H1 (cell line): ENCODE data around the gene USP12. TPM values are rescaled to one million over a fixed set of nuclear protein-coding genes. Genes with fewer than 3 reads are reported as not detected.

Experiments
- CTCF ChIA-PET: fragments of 300-600 bp; sonication (Branson Sonifier 250); formaldehyde crosslinking; loops from one replicate; lab custom pipeline; 2021; ENCODE audit not compliant: partially characterized antibody; lab: Charles Lee
- POLR2A ChIA-PET: fragments of 300-600 bp; sonication (Branson Sonifier 250); formaldehyde crosslinking; loops from one replicate; lab custom pipeline; 2021; ENCODE audit warnings: inconsistent platforms; ENCODE audit not compliant: partially characterized antibody; lab: Charles Lee
- DNase-seq, 2 experiments: peaks; one replicate each; pipeline versions ENCODE4 v3.0.0 to v3.0.0-alpha.2; 2010 to 2022; ENCODE audit warnings: low spot score in 2 of 2, low read depth in 1 of 2, mixed read lengths in 1 of 2
- FAIRE-seq: peaks from 2 replicates; lab custom pipeline; 2011; peaks lifted over from hg19 to GRCh38; lab: Jason Lieb, UNC
- H2AFZ ChIP-seq: 2 replicates; pipeline ENCODE4 v1.8.1; 2012; ENCODE audit warnings: low read length, inconsistent platforms
- H2AK5ac ChIP-seq: 2 replicates; pipeline ENCODE4 v1.6.1; 2013; ENCODE audit warnings: low read depth, low read length
- H2BK120ac ChIP-seq: replicated peaks from 2 replicates; pipeline ENCODE3; 2013; ENCODE audit warnings: low read depth, low read length, inconsistent platforms
- H2BK12ac ChIP-seq: 2 replicates; pipeline ENCODE4 v1.6.1; 2013; ENCODE audit warnings: low read depth, low read length
- H2BK15ac ChIP-seq: 2 replicates; pipeline ENCODE4 v1.6.1; 2013; ENCODE audit warnings: low read length
- H2BK20ac ChIP-seq: 2 replicates; pipeline ENCODE4 v1.6.1; 2013; ENCODE audit warnings: low read length
- H2BK5ac ChIP-seq: 2 replicates; pipeline ENCODE4 v1.6.1; 2013; ENCODE audit warnings: low read depth, low read length
- H3K14ac ChIP-seq: 2 replicates; pipeline ENCODE4 v1.6.1; 2013; ENCODE audit warnings: inconsistent platforms; ENCODE audit not compliant: insufficient read length
- H3K18ac ChIP-seq: 2 replicates; pipeline ENCODE4 v1.6.1; 2013; ENCODE audit warnings: low read length; ENCODE audit errors: extremely low read depth
- H3K23ac ChIP-seq: 2 replicates; pipeline ENCODE4 v1.6.1; 2013; ENCODE audit warnings: inconsistent platforms; ENCODE audit not compliant: insufficient read length
- H3K23me2 ChIP-seq: 2 replicates; pipeline ENCODE4 v1.6.1; 2013; ENCODE audit warnings: low read depth, low read length
- H3K27ac ChIP-seq: 2 replicates; pipeline ENCODE4 v1.6.1; 2011; ENCODE audit warnings: low read depth, low read length, inconsistent platforms
- H3K27me3 ChIP-seq, 4 experiments: replicated peaks in 1 of 4; 1 replicate in 1 of 4; 2 replicates in 3 of 4; pipeline versions ENCODE4 v1.6.1 to v1.8.1; 2011 to 2013; ENCODE audit warnings: low read length in 3 of 4, mild to moderate bottlenecking in 3 of 4, inconsistent platforms in 2 of 4, mixed read lengths in 2 of 4, moderate library complexity in 1 of 4; ENCODE audit not compliant: control insufficient read depth in 3 of 4, insufficient read depth in 3 of 4; ENCODE audit errors: extremely low read depth in 1 of 4
- H3K36me3 ChIP-seq, 4 experiments: 2 replicates each; pipeline versions ENCODE4 v1.6.1 to v1.8.1; 2011 to 2013; ENCODE audit warnings: mild to moderate bottlenecking in 4 of 4, low read length in 3 of 4, moderate library complexity in 2 of 4, control low read depth in 1 of 4, inconsistent platforms in 1 of 4; ENCODE audit not compliant: insufficient read depth in 4 of 4, control insufficient read depth in 2 of 4
- H3K4ac ChIP-seq: replicated peaks from 2 replicates; pipeline ENCODE3; 2013; ENCODE audit warnings: low read length, low read depth, mixed read lengths, inconsistent platforms; ENCODE audit not compliant: insufficient read length
- H3K4me1 ChIP-seq, 4 experiments: replicated peaks in 1 of 4; 1 replicate in 1 of 4; 2 replicates in 3 of 4; pipeline versions ENCODE4 v1.6.1 to v1.8.1; 2011 to 2013; ENCODE audit warnings: low read length in 3 of 4, inconsistent platforms in 2 of 4, mixed read lengths in 1 of 4; ENCODE audit not compliant: insufficient read depth in 4 of 4, control insufficient read depth in 3 of 4
- H3K4me2 ChIP-seq, 2 experiments: 2 replicates each; pipeline versions ENCODE4 v1.6.1 to v1.8.1; 2011 to 2013; ENCODE audit warnings: low read depth in 2 of 2, low read length in 2 of 2, control low read depth in 1 of 2, inconsistent platforms in 1 of 2, mild to moderate bottlenecking in 1 of 2; ENCODE audit not compliant: insufficient read depth in 1 of 2
- H3K4me3 ChIP-seq, 4 experiments: fragments of 200-600, 300-600 bp in 1 of 4; sonication (generic), shearing (Covaris generic), sonication (Bioruptor Twin) in 1 of 4; 2 replicates each; pipeline versions ENCODE4 v1.5.1 to v1.8.1; 2011 to 2016; ENCODE audit warnings: low read length in 4 of 4, low read depth in 3 of 4, control low read depth in 2 of 4, inconsistent platforms in 2 of 4, mild to moderate bottlenecking in 2 of 4, mixed read lengths in 1 of 4, moderate library complexity in 1 of 4; ENCODE audit not compliant: insufficient read depth in 2 of 4; ENCODE audit errors: extremely low read depth in 1 of 4
- H3K56ac ChIP-seq: replicated peaks from 2 replicates; pipeline ENCODE3; 2013; ENCODE audit warnings: low read depth, mild to moderate bottlenecking, mixed read lengths, low read length, inconsistent platforms; ENCODE audit not compliant: insufficient read length
- H3K79me1 ChIP-seq: 2 replicates; pipeline ENCODE4 v1.6.1; 2013; ENCODE audit warnings: low read depth, low read length, control low read depth
- H3K79me2 ChIP-seq, 2 experiments: 2 replicates each; pipeline versions ENCODE4 v1.6.1 to v1.8.1; 2012 to 2013; ENCODE audit warnings: low read length in 2 of 2, mild to moderate bottlenecking in 2 of 2, inconsistent platforms in 1 of 2; ENCODE audit not compliant: insufficient read depth in 2 of 2, control insufficient read depth in 1 of 2
- H3K9ac ChIP-seq, 4 experiments: replicated peaks in 1 of 4; 1 replicate in 1 of 4; 2 replicates in 3 of 4; pipeline versions ENCODE4 v1.6.1 to v1.8.1; 2011 to 2013; ENCODE audit warnings: low read depth in 3 of 4, low read length in 3 of 4, control low read depth in 2 of 4, mild to moderate bottlenecking in 2 of 4, moderate library complexity in 2 of 4, inconsistent platforms in 1 of 4; ENCODE audit errors: extremely low read depth in 1 of 4
- H3K9me3 ChIP-seq, 2 experiments: 2 replicates each; pipeline versions ENCODE4 v1.6.1 to v1.8.1; 2012 to 2013; ENCODE audit warnings: mild to moderate bottlenecking in 2 of 2, moderate library complexity in 2 of 2, control low read depth in 1 of 2, inconsistent platforms in 1 of 2, low read depth in 1 of 2, low read length in 1 of 2, mixed read lengths in 1 of 2; ENCODE audit not compliant: insufficient read depth in 2 of 2
- H4K20me1 ChIP-seq, 2 experiments: replicated peaks in 1 of 2; 2 replicates each; pipeline versions ENCODE3 to v1.8.1; 2011 to 2013; ENCODE audit warnings: inconsistent platforms in 2 of 2, low read length in 2 of 2, mild to moderate bottlenecking in 1 of 2; ENCODE audit not compliant: insufficient read depth in 2 of 2, control insufficient read depth in 1 of 2
- H4K5ac ChIP-seq: 2 replicates; pipeline ENCODE4 v1.6.1; 2013; ENCODE audit warnings: low read length, low read depth, mixed read lengths, inconsistent platforms; ENCODE audit not compliant: insufficient read length
- H4K8ac ChIP-seq: 2 replicates; pipeline ENCODE4 v1.8.0; 2013; ENCODE audit warnings: mild to moderate bottlenecking, moderate library complexity, low read length, inconsistent platforms; ENCODE audit not compliant: insufficient read depth; ENCODE audit errors: extremely low read depth
- H4K91ac ChIP-seq: replicated peaks from 2 replicates; pipeline ENCODE3; 2013; ENCODE audit warnings: low read length, mixed read lengths, inconsistent platforms; ENCODE audit not compliant: insufficient read length
- ATF3 ChIP-seq: IDR thresholded peaks from 2 replicates; pipeline ENCODE4 v1.6.1; 2011; ENCODE audit warnings: low read depth, mild to moderate bottlenecking, low read length; ENCODE audit not compliant: insufficient read depth
- CTBP2 ChIP-seq: IDR thresholded peaks from 2 replicates; pipeline ENCODE4 v1.7.0; 2011; ENCODE audit warnings: borderline replicate concordance, mild to moderate bottlenecking, moderate library complexity, mixed read lengths, low read length; ENCODE audit not compliant: insufficient read depth, insufficient read length
- CTCF ChIP-seq, 3 experiments: IDR thresholded peaks; 1 replicate in 2 of 3; 2 replicates in 1 of 3; pipeline versions ENCODE4 v1.5.1 to v1.6.1; 2011; ENCODE audit warnings: low read length in 3 of 3, mild to moderate bottlenecking in 3 of 3, inconsistent platforms in 2 of 3, low read depth in 1 of 3, moderate library complexity in 1 of 3; ENCODE audit not compliant: insufficient read depth in 1 of 3; ENCODE audit errors: control extremely low read depth in 1 of 3
- HDAC2 ChIP-seq, 2 experiments: fragments of 300-600 bp in 1 of 2; sonication (generic) in 1 of 2; IDR thresholded peaks; 2 replicates each; pipeline ENCODE4 v1.6.1; 2011 to 2012; ENCODE audit warnings: low read depth in 2 of 2, low read length in 2 of 2, mild to moderate bottlenecking in 2 of 2, moderate library complexity in 2 of 2, borderline replicate concordance in 1 of 2, inconsistent platforms in 1 of 2
- HDAC6 ChIP-seq: IDR thresholded peaks from one replicate; pipeline ENCODE4 v1.7.1; 2012; ENCODE audit warnings: low read depth, mild to moderate bottlenecking, inconsistent platforms, low read length, moderate library complexity
- WGBS, 2 experiments: shearing (Covaris generic) in 1 of 2; methylation state at CpG; one replicate each; pipeline versions ENCODE4 v1.1.6 to v1.1.7; 2013 to 2015; ENCODE audit warnings: low lambda C conversion rate in 2 of 2, mixed read lengths in 2 of 2, inconsistent platforms in 1 of 2, low coverage in 1 of 2, missing lambda C conversion rate in 1 of 2; ENCODE audit not compliant: insufficient replicate concordance in 2 of 2, insufficient coverage in 1 of 2, insufficient read length in 1 of 2; ENCODE audit errors: extremely low coverage in 1 of 2, missing lambda C conversion rate in 1 of 2; 5-methylcytosine and 5-hydroxymethylcytosine counted together
- polyA plus RNA-seq, 7 experiments: library from polyadenylated mRNA; depleted of rRNA in 3 of 7; stranded (reverse) in 5 of 7; unstranded in 2 of 7; fragments of >200 nt in 5 of 7; fragments of 200-250 nt in 2 of 7; gene quantifications; 1 replicate in 5 of 7; 2 replicates in 1 of 7; 4 replicates in 1 of 7; pipeline versions ENCODE4 v1.2.1 to v1.2.3, GENCODE V29; 2011 to 2013; ENCODE audit warnings: missing spikeins in 2 of 7, mixed read lengths in 2 of 7
- total RNA-seq: library from RNA; stranded (reverse); fragmentation: NEBNext Ultra II Directional; extraction: Animal tissue kit (Norgen Biotek cat#: 25700); gene quantifications from 2 replicates; pipeline ENCODE4 v1.2.1, GENCODE V29; 2021

Gene USP12
- total and polyA plus RNA-seq, 2 of the 8 experiments (the other 6 are each of a cell fraction or from before 2014, with no cell fraction given), result 4.0 to 30.0 TPM

DNA sequence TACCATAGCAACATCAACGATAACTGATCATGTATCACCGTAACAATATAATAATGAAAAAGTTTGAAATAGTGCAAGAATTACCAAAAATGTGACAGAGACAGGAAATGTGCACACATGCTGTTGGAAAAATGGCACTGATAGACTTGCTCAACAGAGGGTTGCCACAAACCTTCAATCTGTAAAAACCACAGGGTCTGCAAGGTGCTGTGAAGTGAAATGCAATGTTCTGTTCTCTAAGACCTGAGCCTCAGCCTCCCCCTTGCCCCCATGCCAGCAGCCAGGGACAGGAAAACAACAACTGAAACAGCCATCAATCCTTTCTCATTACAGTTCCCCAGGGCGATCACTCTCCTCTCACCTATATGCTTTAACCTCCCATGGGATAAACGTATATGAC is 88.4 kb downstream of the USP12 start:
- H4K20me1 ChIP-seq, result peaks cover 0 to 2% of the 10 kb centered on the region in 2 experiments
- no peak for FAIRE-seq
- no peaks in the 10 kb centered on the region for H3K79me2 ChIP-seq
- H3K23ac ChIP-seq, result no peak overlapping the region
- WGBS, 2 experiments, result 73% methylated on average over 4 of the region's 4 CpGs; no CpG with 5 or more reads in 1 of the 2 experiments
- no peak overlapping the region for H2BK12ac ChIP-seq
- CTCF ChIA-PET, result no interaction called here
- H3K4me1 ChIP-seq, result peaks cover 0 to 3% (median 1%) of the 10 kb centered on the region in 4 experiments; a peak in 2 of 7 replicates
- H4K8ac ChIP-seq, result no peak overlapping the region
- TF ChIP-seq CTCF (IDR thresholded peaks at IDR 0.05; ENCODE audit: control extremely low read depth in 1 of 3, insufficient read depth in 1 of 3, low read depth in 1 of 3, low read length in 3 of 3) (no peak), CTBP2 (no peak), HDAC2 (IDR thresholded peaks at IDR 0.05; ENCODE audit: borderline replicate concordance in 1 of 2, low read depth in 2 of 2, low read length in 2 of 2) (no peak), ATF3 (no peak), HDAC6 (no peak)
- TF ChIP-seq, all 59 proteins: peak for 0
- Histone ChIP-seq H2AFZ (no peak overlapping the region), H3K4me3 (no peak overlapping the region), H3K27ac (no peak overlapping the region), H3K36me3 (peaks cover 0 to 4% (median 0%) of the 10 kb centered on the region in 4 experiments; a peak in 3 of 8 replicates), H3K79me1 (peaks cover 2% of the 10 kb centered on the region; the same call in 1 of the 2 replicates), H4K91ac (no peak overlapping the region), H3K14ac (no peak overlapping the region), H3K56ac (no peak overlapping the region), H3K9me3 (no peaks in the 10 kb centered on the region), H3K18ac (no peak overlapping the region), H3K4me2 (no peak overlapping the region), H4K5ac (no peak overlapping the region), H2AK5ac (no peak overlapping the region), H3K9ac (no peak overlapping the region), H3K4ac (no peak overlapping the region), H3K27me3 (no peaks in the 10 kb centered on the region), H3K23me2 (no peaks in the 10 kb centered on the region; the same call in 1 of the 2 replicates), H2BK120ac (no peak overlapping the region), H2BK5ac (no peak overlapping the region), H2BK15ac (no peak overlapping the region), H2BK20ac (no peak overlapping the region)
- POLR2A ChIA-PET, result no interaction called here
- no peak for DNase-seq
